Keratinocyte (primary cell): ENCODE results near the gene EIF3I. TPM values are rescaled to one million over a fixed set of nuclear protein-coding genes. Genes with fewer than 3 reads are reported as not detected.

ENCODE experiments used
- DNase-seq: peaks from one replicate; pipeline ENCODE4 v3.0.0-alpha.2; 2011; ENCODE audit warnings: low read depth, missing footprints, low spot score
- FAIRE-seq: peaks from 2 replicates; lab custom pipeline; 2011; peaks lifted over from hg19 to GRCh38; lab: Jason Lieb, UNC
- H2AFZ ChIP-seq: 2 replicates; pipeline ENCODE4 v1.6.0; 2012; ENCODE audit warnings: low read length, control low read depth, inconsistent platforms; ENCODE audit not compliant: control insufficient read depth
- H3K27ac ChIP-seq: 2 replicates; pipeline ENCODE4 v1.5.1; 2011; ENCODE audit warnings: low read length; ENCODE audit not compliant: control insufficient read depth, insufficient read depth
- H3K27me3 ChIP-seq: 3 replicates; pipeline ENCODE4 v1.6.0; 2011; ENCODE audit warnings: low read length; ENCODE audit not compliant: control insufficient read depth, insufficient read depth; ENCODE audit errors: extremely low read depth
- H3K36me3 ChIP-seq, 2 experiments: 2 replicates in 1 of 2; 3 replicates in 1 of 2; pipeline ENCODE4 v1.5.1; 2011; ENCODE audit warnings: low read length in 2 of 2, mild to moderate bottlenecking in 1 of 2; ENCODE audit not compliant: control insufficient read depth in 2 of 2, insufficient read depth in 2 of 2; ENCODE audit errors: extremely low read depth in 1 of 2
- H3K4me1 ChIP-seq: 3 replicates; pipeline ENCODE4 v1.5.1; 2011; ENCODE audit warnings: low read length; ENCODE audit not compliant: control insufficient read depth, insufficient read depth; ENCODE audit errors: extremely low read depth
- H3K4me2 ChIP-seq: 3 replicates; pipeline ENCODE4 v1.6.0; 2011; ENCODE audit warnings: low read depth, low read length; ENCODE audit not compliant: control insufficient read depth, insufficient read depth; ENCODE audit errors: extremely low read depth
- H3K4me3 ChIP-seq, 3 experiments: fragments of 200-600 bp in 1 of 3; sonication (generic) in 1 of 3; 2 replicates in 2 of 3; 3 replicates in 1 of 3; pipeline ENCODE4 v1.5.1; 2011 to 2016; ENCODE audit warnings: low read length in 3 of 3, mild to moderate bottlenecking in 3 of 3, control low read depth in 2 of 3, inconsistent platforms in 1 of 3, low read depth in 1 of 3, mixed read lengths in 1 of 3, mixed run types in 1 of 3, moderate library complexity in 1 of 3; ENCODE audit not compliant: control insufficient read depth in 2 of 3, insufficient read depth in 2 of 3; ENCODE audit errors: extremely low read depth in 1 of 3
- H3K79me2 ChIP-seq: 2 replicates; pipeline ENCODE4 v1.6.0; 2012; ENCODE audit warnings: low read length; ENCODE audit not compliant: control insufficient read depth, insufficient read depth
- H3K9ac ChIP-seq: 3 replicates; pipeline ENCODE4 v1.6.0; 2011; ENCODE audit warnings: low read length; ENCODE audit not compliant: control insufficient read depth, insufficient read depth; ENCODE audit errors: extremely low read depth
- H3K9me1 ChIP-seq: 3 replicates; pipeline ENCODE4 v1.6.0; 2011; ENCODE audit warnings: low read length; ENCODE audit not compliant: control insufficient read depth, insufficient read depth; ENCODE audit errors: extremely low read depth
- H3K9me3 ChIP-seq: 2 replicates; pipeline ENCODE4 v1.5.1; 2012; ENCODE audit warnings: low read depth, low read length; ENCODE audit not compliant: control insufficient read depth
- H4K20me1 ChIP-seq: 3 replicates; pipeline ENCODE4 v1.6.0; 2011; ENCODE audit warnings: low read length; ENCODE audit not compliant: control insufficient read depth, insufficient read depth; ENCODE audit errors: extremely low read depth
- EZH2 ChIP-seq: IDR thresholded peaks from one replicate; pipeline ENCODE4 v1.6.1; 2012; ENCODE audit warnings: inconsistent platforms, mild to moderate bottlenecking, low read length, moderate library complexity
- dilution Hi-C: fragments of 300-500 bp; cut with MboI; formaldehyde crosslinking; loops from one replicate; pipeline ENCODE4 v1.7.0; 2020; ENCODE audit warnings: low sequenced_read_pairs; ENCODE audit not compliant: extremely low pct_ligation_motif_present
- polyA plus RNA-seq, 5 experiments: library from polyadenylated mRNA; depleted of rRNA in 3 of 5; stranded (reverse) in 3 of 5; stranded (forward) in 1 of 5; unstranded in 1 of 5; fragments of >200 nt; gene quantifications; 1 replicate in 1 of 5; 2 replicates in 3 of 5; 3 replicates in 1 of 5; pipeline versions ENCODE4 v1.2.1 to v1.2.3, GENCODE V29; 2011 to 2012; ENCODE audit warnings: missing spikeins in 2 of 5, low read depth in 1 of 5, low replicate concordance in 1 of 5
- TF ChIP-seq, protein P1 (sequence below), 3 experiments: IDR thresholded peaks in 1 of 3; conservative IDR thresholded peaks in 1 of 3; optimal IDR thresholded peaks in 1 of 3; 2 replicates in 2 of 3; 3 replicates in 1 of 3; pipeline versions ENCODE3 to v1.5.1; 2011; ENCODE audit warnings: low read length in 3 of 3, mild to moderate bottlenecking in 3 of 3, moderate library complexity in 2 of 3, control low read depth in 1 of 3, inconsistent platforms in 1 of 3; ENCODE audit not compliant: insufficient read depth in 2 of 3; ENCODE audit errors: extremely low read depth in 1 of 3

Gene EIF3I
- polyA plus RNA-seq, 1 donor (not counting 4 experiments of a cell fraction or from before 2014, with no cell fraction given): 388 TPM

DNA sequence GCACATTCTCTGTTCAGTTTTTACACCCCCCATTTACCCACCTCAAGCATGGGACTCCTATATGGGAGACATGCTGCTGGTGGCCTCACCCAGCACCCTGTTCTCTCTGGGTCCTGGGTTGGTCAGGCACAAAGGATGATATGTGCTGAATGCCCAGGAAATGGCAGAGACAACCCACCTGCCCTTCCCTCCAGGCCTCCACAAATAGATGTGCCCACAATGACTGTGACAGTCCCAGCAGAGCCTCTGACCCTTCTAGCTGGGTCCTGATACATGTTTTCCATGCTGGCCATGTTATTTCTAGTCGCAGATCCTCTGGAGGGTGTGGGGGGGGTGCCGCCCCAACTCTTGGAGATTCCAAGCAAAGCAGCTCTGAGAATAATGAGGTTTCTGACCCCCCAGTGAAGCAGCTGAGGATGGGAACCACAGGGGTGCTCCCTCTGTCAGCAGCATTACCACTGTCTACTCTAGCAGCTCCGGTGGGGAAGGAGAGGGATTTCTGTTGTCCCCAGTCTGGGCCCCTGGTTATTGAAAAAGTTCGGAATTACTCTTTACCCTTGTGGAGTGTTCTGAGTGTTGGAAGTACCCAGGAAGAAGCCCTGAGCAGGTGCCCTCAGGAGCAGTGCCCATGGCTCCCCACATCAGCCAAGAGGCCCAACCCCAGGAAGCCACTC, 23.0 kb upstream of the EIF3I start:
- dilution Hi-C loops: no loop called here
- Histone ChIP-seq H3K4me2 (no peak overlapping the region), H3K4me3 (no peak overlapping the region)

DNA sequence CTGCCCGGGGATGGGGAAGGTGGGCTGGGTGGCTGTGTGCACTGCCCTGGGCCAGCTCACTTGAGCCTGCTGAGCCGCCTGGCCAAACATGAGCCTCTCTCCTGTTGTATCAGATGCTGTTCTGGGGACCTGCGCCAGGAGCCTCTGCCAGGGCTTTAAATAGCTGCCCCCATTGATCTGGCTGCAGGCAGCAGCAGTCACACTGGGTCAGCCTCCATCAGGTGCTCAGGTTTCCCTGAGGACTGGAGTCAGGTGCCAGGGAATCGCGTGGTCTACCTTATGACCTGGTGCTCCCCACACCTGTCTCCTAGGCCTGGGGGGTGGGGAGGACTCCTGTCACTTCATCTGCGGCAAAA, 22.5 kb upstream of the EIF3I start:
- Histone ChIP-seq H3K4me1 (peaks cover 14% of the 10 kb centered on the region), H3K79me2 (no peaks in the 10 kb centered on the region), H3K9me3 (no peaks in the 10 kb centered on the region), H4K20me1 (no peaks in the 10 kb centered on the region), H3K4me2 (peak overlapping the region; percentile 90), H3K4me3 (no peak overlapping the region), H3K27ac (no peak overlapping the region), H3K9me1 (no peaks in the 10 kb centered on the region), H3K36me3 (peaks cover 15 to 24% of the 10 kb centered on the region in 2 experiments), H2AFZ (no peak overlapping the region), H3K9ac (no peak overlapping the region), H3K27me3 (no peaks in the 10 kb centered on the region)
- no peak for DNase-seq
- dilution Hi-C loops: no loop called here
- TF ChIP-seq, protein P1, sequence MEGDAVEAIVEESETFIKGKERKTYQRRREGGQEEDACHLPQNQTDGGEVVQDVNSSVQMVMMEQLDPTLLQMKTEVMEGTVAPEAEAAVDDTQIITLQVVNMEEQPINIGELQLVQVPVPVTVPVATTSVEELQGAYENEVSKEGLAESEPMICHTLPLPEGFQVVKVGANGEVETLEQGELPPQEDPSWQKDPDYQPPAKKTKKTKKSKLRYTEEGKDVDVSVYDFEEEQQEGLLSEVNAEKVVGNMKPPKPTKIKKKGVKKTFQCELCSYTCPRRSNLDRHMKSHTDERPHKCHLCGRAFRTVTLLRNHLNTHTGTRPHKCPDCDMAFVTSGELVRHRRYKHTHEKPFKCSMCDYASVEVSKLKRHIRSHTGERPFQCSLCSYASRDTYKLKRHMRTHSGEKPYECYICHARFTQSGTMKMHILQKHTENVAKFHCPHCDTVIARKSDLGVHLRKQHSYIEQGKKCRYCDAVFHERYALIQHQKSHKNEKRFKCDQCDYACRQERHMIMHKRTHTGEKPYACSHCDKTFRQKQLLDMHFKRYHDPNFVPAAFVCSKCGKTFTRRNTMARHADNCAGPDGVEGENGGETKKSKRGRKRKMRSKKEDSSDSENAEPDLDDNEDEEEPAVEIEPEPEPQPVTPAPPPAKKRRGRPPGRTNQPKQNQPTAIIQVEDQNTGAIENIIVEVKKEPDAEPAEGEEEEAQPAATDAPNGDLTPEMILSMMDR (optimal IDR thresholded peaks at IDR 0.05 in 1 of 3, IDR thresholded peaks at IDR 0.05 in 1 of 3, conservative IDR thresholded peaks at IDR 0.05 in 1 of 3; ENCODE audit: extremely low read depth in 1 of 3, insufficient read depth in 2 of 3, low read length in 3 of 3): no peak
- no peak for TF ChIP-seq EZH2
- no peak for FAIRE-seq

More for the DNA sequence above, 23.0 kb upstream of the EIF3I start:
- FAIRE-seq: no peak
- H3K4me1 ChIP-seq: peaks cover 14% of the 10 kb centered on the region
- no peak overlapping the region for H3K27ac ChIP-seq
- H3K36me3 ChIP-seq: peaks cover 20 to 27% of the 10 kb centered on the region in 2 experiments
- no peak overlapping the region for H3K9ac ChIP-seq
- DNase-seq: no peak
- no peaks in the 10 kb centered on the region for H3K27me3 ChIP-seq
- H3K9me3 ChIP-seq: no peaks in the 10 kb centered on the region
- no peak overlapping the region for H2AFZ ChIP-seq
- TF ChIP-seq, protein P1 (optimal IDR thresholded peaks at IDR 0.05 in 1 of 3, IDR thresholded peaks at IDR 0.05 in 1 of 3, conservative IDR thresholded peaks at IDR 0.05 in 1 of 3; ENCODE audit: extremely low read depth in 1 of 3, insufficient read depth in 2 of 3, low read length in 3 of 3): no peak
- TF ChIP-seq EZH2: no peak
- H3K9me1 ChIP-seq: no peaks in the 10 kb centered on the region
- H4K20me1 ChIP-seq: no peaks in the 10 kb centered on the region
- H3K79me2 ChIP-seq: no peaks in the 10 kb centered on the region
